Left colon (tissue), 2 donors: ENCODE results near the gene RXRG. TPM values are rescaled to one million over a fixed set of nuclear protein-coding genes. Genes with fewer than 3 reads are reported as not detected.

Experiments
- ATAC-seq: fragments of 200-7000 bp; cut with Tn5 transposase; one replicate; pipeline ENCODE4 v1.9.1; 2020; ENCODE audit warnings: mild to moderate bottlenecking, moderate library complexity
- DNase-seq, 2 donors: peaks; one replicate each; pipeline ENCODE4 v3.0.0-alpha.2; 2020
- intact Hi-C, 2 donors: fragments of 100-400 bp; cut with DNase I in 1 of 2; cut with micrococcal nuclease in 1 of 2; formaldehyde crosslinking; loops; one replicate each; pipeline versions ENCODE4 v1.11.2 to v1.14.0; 2022; cut with DNase I, micrococcal nuclease
- total RNA-seq, 2 donors: library from RNA; stranded (reverse); fragmentation: NEBNext Ultra II Directional; extraction: Animal tissue kit (Norgen Biotek cat#: 25700); gene quantifications; one replicate each; pipeline ENCODE4 v1.2.1, GENCODE V29; 2021
- donor health status: DM: no; HTN: no; CAD: no.
- donor health status: DM: yes; HTN: yes; CAD: no.

RXRG gene
- total RNA-seq, 2 donors from 2014 or later: 0.27 to 0.78 TPM

DNA sequence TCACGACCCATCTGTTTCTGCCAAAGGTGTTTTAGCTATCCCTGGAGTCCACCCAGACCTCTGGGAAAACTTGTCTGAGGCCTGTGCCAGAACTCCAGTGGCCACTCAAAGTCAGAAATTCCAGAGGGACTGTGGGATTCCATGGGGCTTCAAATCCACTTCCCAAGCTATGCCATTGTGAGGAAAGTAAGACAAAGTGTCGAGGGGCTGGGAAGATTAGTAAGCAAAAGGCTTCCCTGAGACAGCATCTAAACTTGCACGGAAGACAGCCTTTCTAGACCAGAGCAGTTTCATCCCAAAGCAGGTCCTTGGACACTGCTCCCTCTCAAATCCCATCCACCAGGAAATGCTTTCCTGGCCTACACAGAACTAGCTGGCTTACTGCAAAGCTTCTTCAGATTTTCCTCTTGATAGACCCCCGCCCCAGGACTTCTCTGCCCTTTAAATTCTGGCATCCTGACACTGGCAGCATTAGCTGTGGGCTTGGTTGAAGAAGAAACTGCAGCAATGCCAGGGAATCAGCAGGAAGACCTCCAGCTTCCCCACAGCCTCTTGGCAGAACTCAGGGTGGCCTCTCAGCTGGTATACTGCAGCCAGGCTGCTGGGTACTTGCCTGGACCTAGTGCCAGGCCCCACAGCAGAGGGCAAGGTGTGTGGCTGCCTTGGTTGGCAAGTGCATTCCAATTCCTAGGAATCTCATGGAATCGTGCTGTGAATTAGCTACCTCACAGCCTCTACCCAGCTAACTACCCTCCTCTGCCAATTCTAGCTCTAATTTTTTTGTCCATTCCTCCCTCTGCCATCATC lies 61.1 kb downstream of the RXRG start:
- ATAC-seq (no peak), DNase-seq (no peak)
- intact Hi-C loops: no loop called here

DNA sequence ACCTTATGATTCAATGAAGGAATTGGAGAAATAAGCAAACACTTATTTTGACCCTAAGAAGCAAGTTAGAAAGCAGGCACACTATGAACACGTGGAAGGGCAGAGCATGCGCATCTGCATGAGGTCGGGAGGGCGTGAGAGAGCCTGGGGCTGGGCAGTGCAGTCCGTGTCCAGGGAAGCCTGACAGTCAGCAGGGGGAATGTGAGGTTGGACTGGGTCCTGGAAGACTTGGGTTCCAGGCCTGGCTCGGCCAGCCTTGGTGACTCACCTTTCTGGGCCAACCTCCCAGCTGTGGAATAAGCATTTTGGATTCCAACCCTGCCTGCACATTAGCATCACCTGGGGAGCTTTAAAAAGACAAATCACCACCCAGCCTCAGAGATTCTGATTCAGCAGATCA lies 61.9 kb downstream of the RXRG start:
- intact Hi-C loops: no loop called here
- ATAC-seq (no peak), DNase-seq (no peak)

DNA sequence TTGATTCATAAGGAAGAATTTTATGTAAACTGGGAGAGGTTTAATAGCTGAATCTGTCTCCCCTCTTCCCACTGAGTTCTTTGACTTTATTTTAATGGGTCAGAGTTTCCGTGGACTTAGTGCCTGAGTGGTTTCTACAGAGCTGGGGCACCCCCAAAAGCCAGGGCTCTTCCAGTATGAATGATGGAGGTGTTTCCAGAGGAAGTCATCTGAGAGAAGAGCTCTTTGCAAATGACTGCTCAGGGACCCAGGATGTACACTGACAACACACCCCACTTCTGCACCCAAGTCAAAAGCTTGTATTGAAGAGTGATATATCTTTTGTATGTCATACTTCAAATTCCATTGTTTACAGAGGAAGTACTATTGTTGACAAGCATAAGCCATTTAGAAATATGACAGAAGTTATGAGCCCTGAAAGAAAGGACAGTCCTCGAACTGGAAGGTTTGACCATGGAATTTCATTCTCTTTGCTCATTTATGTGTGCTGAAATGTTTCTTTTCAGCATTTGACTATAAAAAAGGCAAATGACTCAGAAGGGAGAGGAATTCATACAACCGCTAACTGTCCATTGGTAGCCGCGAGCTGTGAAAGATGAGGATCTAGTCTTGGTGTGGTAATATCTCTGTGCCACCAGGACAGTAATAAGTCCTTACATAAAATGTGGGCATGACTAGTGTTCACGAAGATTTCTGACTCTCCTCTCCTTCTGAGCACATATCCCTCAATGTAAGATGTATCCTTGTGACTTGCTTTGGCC lies 63.0 kb downstream of the RXRG start:
- ATAC-seq: no peak
- no peak for DNase-seq
- intact Hi-C loops: no loop called here

DNA sequence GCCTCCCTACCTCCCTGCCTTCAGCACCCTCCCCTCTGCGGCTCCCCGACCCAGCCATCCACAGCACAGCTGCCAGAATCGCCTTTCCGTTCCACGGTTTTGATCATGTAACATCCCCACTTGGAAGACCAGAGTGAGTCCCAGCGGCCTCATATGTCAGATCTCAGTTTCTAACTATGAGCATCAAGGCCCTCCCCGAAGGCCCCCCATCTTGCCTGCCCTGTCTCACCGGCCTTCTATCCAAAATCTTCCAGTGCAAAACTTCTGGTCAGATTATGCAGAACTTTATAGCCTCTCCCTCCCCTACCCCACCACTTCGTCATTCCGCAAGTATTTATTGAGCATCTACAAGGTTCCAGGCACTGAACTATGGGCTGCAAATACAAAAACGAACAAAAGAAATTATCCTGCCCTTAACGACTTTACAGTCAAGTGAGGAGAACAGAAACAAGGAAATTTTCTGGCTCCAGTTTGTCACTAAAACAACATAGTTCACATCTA lies 68.1 kb downstream of the RXRG start:
- ATAC-seq: no peak
- intact Hi-C loops: no loop called here
- DNase-seq: no peak

DNA sequence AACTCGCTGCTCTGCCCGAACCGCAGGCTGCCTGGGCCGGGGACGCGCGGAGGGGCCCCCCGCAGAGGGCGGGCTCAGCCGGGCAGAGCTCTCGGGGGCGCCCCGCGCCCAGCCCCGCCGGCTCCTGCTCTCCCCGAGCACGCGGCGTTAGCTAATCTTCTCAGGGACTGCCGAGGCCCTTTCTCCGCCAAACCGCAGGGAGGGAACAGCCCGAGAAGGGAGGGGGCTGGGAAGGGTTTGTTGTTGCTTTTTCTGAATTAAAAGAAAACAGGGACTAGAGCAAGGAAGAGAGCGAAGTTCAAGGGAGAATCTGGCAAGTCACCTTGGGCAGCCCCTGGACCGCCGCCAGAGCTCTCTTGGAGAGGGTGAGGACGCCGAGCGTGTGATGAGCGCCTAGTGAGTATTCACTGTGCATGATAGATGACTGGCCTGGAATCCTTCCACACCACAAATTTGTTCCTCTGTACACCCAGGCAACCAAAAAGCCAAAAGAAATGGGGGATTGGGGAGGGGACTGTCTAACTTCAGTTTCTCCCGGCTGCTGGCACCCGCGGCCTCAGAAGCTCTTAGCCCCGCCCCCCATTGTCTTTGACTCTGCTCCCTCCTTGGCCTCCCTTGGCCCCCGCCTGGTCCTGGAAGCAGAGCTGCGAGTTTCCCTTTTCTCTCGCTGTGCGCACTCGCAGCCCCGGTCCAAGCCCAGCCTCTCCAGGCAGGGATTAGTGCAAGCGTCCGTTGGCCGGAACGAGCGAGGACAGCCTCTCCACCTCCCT lies 68.7 kb downstream of the RXRG start:
- intact Hi-C loops: no loop called here
- ATAC-seq (peak; percentile 82), DNase-seq (peak; percentile 78 to 82)

DNA sequence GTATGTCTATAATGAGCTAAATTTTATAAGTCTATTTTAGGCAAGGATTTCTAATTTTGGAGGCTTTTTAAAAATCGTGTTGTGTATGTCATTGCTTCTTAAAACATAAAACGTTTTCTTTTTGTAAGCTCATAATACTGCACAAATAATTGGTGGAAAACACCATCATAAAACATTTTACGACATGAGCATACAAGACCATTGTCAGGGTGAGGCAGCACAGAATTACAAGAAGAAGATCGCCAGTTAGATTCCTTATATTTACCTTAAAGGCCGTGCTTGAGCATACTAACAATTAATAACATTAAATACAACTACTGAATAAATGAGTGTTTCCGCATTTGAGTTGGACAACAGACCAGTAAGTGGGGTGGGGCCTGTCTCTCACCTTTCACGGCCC lies 69.3 kb downstream of the RXRG start:
- ATAC-seq (peak; percentile 58), DNase-seq (no peak)
- intact Hi-C loops: no loop called here

DNA sequence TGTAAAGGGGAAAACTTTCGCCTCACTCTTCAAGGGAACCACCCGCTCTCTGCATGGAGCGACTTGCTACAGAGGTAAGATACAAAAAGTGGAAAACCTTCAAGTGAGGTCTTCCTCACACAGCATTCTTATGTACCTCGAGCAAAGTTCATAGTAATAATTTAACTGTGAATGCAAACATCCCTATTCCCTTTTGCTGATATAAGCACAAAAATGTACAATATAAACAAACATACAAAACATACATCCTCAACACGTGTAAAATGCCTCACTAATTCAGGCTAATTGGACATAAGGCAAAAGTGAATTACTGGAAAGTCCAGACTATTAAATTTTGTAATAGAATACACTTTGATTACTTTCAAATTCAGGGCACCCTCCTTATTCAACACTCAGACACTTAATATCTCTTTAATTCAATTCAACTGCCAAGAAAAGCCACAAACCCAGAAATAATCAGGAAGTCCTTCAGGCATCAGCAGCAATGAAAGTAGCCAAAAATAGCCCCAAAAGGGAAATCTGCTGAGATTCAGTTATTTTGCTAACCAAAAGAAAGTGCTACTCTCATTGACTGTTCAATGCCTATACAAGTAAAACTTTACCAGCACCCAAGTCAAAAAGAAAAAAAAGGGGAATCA lies 73.2 kb downstream of the RXRG start:
- ATAC-seq (no peak), DNase-seq (no peak)
- intact Hi-C loops: no loop called here

DNA sequence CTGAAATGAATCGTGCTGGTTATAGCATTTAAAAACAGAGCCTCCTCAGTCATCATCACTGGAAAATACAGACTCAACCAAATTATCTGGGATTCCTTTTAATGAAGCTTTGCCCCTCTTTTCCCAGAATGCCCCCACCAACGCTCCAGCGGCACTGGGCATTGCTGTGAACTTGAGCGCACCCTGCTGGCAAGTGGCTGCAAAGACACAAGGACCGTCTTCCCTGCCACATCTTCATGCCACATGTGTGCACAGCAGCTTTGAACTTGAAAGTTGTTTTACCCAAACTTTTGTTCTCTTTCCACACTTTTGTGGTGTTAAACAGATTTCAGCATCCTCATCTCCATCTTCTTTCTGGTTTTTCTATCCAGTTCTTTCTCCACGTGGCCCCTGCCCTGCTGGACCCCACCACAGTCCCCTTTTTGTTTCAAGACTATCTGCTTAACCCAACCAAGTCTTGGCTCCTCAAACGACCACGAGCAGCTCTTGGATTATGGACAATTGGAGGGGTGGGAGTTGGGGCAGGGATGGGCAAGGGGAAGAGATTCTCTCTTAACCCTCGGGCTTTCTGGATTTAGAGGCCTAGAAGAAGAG lies 75.6 kb downstream of the RXRG start:
- DNase-seq: peak in 1 of 2 donors; percentile 52
- intact Hi-C loops: no loop called here
- peak; percentile 68 for ATAC-seq

DNA sequence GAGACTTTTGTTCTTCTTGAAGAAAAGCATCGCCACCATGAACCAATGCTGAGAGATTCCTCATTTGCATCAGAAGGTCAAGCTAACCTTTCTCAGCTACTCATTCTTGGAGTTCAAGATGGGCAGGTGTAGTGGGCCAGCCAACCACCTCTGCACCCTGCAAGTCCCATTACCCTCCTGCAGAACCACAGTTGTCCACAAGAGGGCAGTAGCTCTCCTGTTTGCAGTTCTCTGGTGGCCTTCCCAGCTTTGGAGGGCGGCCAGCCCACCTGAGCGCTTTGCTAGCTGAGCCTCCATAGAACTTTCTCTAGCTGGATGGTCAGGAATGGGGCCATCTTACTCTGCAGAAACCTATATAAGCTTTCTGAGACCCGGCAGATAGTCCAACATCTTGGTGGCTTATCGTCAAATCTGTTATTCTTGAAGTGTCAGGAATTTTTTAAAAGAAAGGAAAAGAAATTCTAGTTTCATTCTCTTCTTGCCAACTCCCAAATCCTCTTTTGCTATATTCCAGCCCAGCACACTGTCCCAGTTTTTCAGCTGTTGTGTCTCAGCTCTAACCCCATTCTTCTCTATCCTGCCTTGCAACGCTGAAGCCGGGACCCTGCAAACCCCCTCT lies 77.4 kb downstream of the RXRG start:
- peak; percentile 62 to 81 for DNase-seq
- intact Hi-C loops: no loop called here

DNA sequence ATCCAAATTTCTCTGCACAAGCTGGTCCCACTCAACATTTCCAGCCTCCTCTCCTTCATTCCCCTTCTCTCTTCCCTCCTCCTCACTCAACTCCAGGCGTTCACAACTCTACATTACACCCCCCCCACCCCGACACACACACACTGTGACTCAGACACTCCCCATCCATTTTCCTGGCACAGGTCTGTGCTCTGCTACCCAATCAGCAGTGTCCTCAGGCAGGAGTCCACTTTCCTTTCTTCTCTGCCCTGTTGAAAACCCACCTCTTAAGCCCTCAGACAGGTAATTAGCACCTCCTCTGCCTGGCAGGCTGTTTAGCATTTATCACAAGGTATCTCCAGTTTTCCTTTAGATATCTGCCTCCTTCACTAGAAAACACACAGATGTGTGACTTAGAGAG lies 79.6 kb downstream of the RXRG start:
- no peak for DNase-seq
- ATAC-seq: no peak
- intact Hi-C loops: no loop called here

More for the DNA sequence above, 77.4 kb downstream of the RXRG start:
- ATAC-seq: peak; percentile 70

DNA sequence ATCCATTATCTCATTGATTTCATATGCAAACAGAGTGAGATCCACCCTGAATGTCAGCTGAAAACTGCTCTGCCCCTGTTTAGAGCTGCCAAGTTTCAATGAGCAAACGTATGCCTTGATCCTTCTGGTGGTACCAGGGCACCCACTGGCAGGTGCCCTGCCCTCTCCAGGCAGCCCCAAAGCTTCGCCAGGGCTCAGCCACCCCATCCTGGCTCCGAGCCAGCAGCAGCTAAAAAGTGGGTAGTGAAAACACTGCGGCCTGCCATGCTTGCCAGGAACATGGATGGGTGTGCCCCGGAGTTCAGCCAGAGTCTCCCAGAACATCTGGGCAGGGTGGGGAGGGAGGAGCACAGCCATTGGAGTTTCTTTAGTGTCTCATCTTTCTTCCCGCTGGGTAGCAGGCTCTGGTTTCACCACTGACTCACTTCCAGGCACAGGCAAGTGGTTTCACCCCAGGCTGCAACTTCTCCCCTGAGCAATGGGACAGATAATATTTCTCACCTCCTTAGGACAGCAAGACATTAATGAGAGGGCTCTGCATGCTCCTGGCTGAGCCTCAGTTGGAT lies 80.3 kb downstream of the RXRG start:
- peak in 1 of 2 donors; percentile 20 for DNase-seq
- intact Hi-C loops: no loop called here
- ATAC-seq: peak; percentile 56

DNA sequence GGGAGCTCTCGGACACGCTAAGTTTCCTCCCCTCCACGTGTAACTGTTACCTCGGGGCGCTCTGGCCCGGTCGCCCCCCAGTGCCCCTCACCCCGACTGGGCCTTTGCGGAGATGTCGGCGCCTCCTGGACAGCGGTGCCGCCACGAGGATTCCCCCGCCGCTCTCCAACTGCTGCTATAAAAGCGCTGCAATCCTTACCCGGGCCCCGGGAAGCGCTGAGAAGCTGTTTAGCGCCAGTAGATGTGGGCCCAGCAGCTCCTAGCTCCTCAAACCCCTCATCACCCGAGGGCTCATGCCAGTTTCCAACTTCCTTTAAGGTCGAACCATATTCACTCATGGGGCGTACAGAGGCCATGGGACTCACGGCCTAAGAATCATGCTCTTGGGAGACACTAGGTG lies 88.0 kb downstream of the RXRG start:
- intact Hi-C loops: no loop called here
- no peak for ATAC-seq
- DNase-seq: no peak

DNA sequence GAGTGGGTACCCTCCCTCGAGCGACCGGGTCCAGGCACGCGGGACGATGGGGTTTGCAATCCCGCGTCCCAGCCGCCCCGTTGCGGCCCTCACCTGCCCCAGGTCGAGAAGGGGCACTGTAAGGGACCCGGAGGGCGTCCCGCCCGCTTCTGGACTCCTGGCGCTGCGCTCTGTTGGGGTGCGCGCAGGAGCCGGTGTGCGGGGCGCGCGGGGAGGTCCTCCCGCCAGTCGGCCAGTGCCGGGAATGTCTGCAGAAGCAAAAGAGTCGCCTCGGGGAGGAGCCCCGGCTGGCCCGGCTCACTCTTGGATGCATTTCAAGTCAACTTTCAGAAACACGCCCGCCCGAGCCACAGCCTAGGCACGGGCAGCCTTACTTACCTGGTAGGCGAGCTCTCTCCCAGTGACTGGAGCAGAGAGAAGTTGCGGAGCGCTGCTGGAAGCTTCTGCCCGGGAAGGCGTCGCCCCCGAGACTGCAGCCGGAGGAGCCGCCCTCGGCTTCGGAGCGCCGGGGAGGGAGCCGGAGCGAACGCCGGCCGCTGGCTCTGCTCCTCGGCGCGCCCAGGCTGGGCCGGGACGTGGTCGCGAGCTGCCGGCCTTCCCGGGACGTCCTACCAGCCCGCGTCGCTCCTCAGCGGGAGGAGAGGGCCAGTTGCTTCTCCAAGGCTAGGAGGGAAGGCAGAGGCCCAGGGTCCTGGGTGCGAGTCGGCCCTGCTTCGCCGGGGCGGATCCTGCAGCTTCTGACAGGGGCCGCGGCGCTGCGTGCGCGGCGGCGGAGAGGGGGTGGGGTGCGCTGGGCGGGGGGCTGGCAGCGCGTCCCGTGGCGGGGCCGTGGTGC lies 88.7 kb downstream of the RXRG start, which contains the start of gene LMX1A:
LMX1A (minus strand) TSS at position 739 of the 835 bp plus-strand sequence. CDS start 1,156 bp downstream, outside the sequence.
- DNase-seq (peak in 1 of 2 donors; percentile 43), ATAC-seq (peak; percentile 33)
- intact Hi-C loops: no loop called here

DNA sequence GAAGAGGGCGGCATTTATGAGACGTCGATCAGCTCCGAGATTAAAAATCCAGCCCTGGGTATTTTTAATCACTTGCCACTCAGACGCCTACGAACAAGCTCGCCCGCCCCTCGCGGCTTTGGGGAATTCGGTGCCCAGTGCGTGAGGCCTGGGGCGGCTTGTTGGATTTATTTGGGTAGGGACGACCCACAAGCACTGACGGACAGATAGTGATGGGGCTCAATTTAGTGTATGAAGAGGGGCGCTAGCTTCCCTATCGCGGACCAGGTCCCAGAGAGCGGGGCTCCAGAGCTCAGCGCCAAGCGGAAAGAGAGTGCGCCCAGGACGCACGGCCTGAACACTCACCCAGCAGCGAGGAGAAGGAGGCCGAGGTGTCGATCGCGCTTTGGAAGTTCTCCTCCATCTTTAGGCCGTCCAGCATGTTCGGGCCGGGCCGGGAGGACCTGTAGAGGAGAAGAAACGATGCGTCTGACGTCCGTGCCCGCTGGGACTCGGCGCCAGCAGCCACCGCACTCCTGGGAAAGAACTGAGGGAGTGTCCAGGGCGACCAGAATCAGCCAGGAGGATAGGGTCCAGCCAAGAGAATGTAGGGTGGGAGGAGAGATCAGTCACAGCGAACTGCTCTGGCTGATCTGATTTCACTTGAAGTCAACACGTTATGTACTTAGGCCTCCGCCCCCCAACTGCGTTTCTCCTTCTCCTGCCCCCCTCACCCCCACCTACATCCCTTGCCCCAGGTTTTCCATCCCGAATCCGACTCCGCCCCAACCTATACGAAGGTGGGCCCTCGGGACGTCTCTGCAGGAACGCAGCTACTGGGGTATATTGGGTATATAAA lies 89.6 kb downstream of the RXRG start:
- no peak for DNase-seq
- intact Hi-C loops: no loop called here

DNA sequence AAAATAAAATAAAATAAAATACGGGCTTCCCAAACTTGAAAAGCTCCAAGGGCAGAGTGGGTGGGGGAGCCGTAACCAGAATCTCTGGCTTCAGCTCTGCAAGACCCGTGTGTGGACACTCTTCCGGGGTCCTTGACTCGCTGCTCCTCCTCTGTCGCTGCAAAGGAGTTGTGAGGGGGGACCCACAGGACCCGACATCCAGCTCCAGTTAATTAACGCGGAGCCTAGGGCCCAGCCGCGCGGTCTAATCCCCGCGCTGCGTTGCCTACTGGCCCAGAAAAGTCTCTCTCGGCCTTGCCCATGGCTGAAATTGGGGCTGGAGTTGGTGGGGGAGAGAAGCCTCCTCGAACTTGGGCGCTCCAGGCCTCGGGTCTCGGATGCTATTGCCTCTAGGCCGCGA lies 90.2 kb downstream of the RXRG start:
- intact Hi-C loops: no loop called here
- ATAC-seq: no peak
- DNase-seq: no peak

More for the DNA sequence above, 89.6 kb downstream of the RXRG start:
- ATAC-seq: no peak
